OCI-LY1 (cell line): Measurements from ENCODE around the gene CAPN15.

Experiments
- H2AFZ ChIP-seq: fragments of 200-600 bp; sonication (generic), shearing (Covaris generic); 2 replicates; pipeline ENCODE4 v1.6.0; 2014; ENCODE audit warnings: antibody characterized with exemption, mild to moderate bottlenecking, low read length
- H3F3A ChIP-seq: fragments of 200-600 bp; sonication (generic), shearing (Covaris generic); 2 replicates; pipeline ENCODE4 v1.6.0; 2014; ENCODE audit warnings: mild to moderate bottlenecking, antibody characterized with exemption, low read length, moderate library complexity; ENCODE audit not compliant: insufficient read depth
- H3K27ac ChIP-seq: fragments of 200-600 bp; sonication (generic); 2 replicates; pipeline ENCODE4 v1.5.1; 2014; ENCODE audit warnings: low read length, mixed run types, mild to moderate bottlenecking, low read depth; ENCODE audit not compliant: poor library complexity, severe bottlenecking
- H3K27me3 ChIP-seq: fragments of 200-600 bp; sonication (generic); 2 replicates; pipeline ENCODE4 v1.6.0; 2014; ENCODE audit warnings: antibody characterized with exemption, mild to moderate bottlenecking, low read length, moderate library complexity; ENCODE audit not compliant: insufficient read depth
- H3K36me3 ChIP-seq: fragments of 200-600 bp; sonication (generic); 2 replicates; pipeline ENCODE4 v1.6.1; 2014; ENCODE audit warnings: mild to moderate bottlenecking, antibody characterized with exemption, low read length, moderate library complexity, mixed read lengths; ENCODE audit not compliant: insufficient read depth
- H3K4me1 ChIP-seq: fragments of 200-600 bp; sonication (generic); 2 replicates; pipeline ENCODE4 v1.5.1; 2014; ENCODE audit warnings: mild to moderate bottlenecking, low read length, moderate library complexity; ENCODE audit not compliant: insufficient read depth, severe bottlenecking
- H3K4me2 ChIP-seq: fragments of 200-600 bp; sonication (generic), shearing (Covaris generic); 2 replicates; pipeline ENCODE4 v1.6.1; 2014; ENCODE audit warnings: low read length
- H3K4me3 ChIP-seq: fragments of 200-600 bp; sonication (generic); 2 replicates; pipeline ENCODE4 v1.5.1; 2014; ENCODE audit warnings: low read length, low read depth, mild to moderate bottlenecking, mixed read lengths; ENCODE audit not compliant: poor library complexity, severe bottlenecking
- H3K79me2 ChIP-seq: fragments of 200-600 bp; shearing (Covaris generic); 2 replicates; pipeline ENCODE4 v1.6.1; 2016; ENCODE audit warnings: mixed run types, low read length, mixed read lengths; ENCODE audit not compliant: insufficient read depth
- H3K9ac ChIP-seq: fragments of 200-600 bp; sonication (generic), shearing (Covaris generic); 2 replicates; pipeline ENCODE4 v1.6.1; 2014; ENCODE audit warnings: mild to moderate bottlenecking, low read length, mixed read lengths
- H3K9me2 ChIP-seq: fragments of 200-600 bp; sonication (generic), shearing (Covaris generic); 2 replicates; pipeline ENCODE4 v1.6.1; 2014; ENCODE audit warnings: low read depth, mild to moderate bottlenecking, low read length, mixed read lengths
- H3K9me3 ChIP-seq: fragments of 200-600 bp; shearing (Covaris generic); 2 replicates; pipeline ENCODE4 v1.6.1; 2014; ENCODE audit warnings: low read length, mixed read lengths
- H4K20me1 ChIP-seq: fragments of 200-600 bp; sonication (generic), shearing (Covaris generic); 2 replicates; pipeline ENCODE4 v1.6.0; 2016; ENCODE audit warnings: mild to moderate bottlenecking, low read length; ENCODE audit not compliant: insufficient read depth
- CTCF ChIP-seq: fragments of 200-600 bp; sonication (generic), shearing (Covaris generic); IDR thresholded peaks from 2 replicates; pipeline ENCODE4 v1.5.1; 2017; ENCODE audit warnings: mild to moderate bottlenecking, antibody characterized with exemption, low read length, moderate library complexity, mixed read lengths

The CAPN15 gene

GRCh38 chr16:603933-604332, 76.4 kb downstream of the CAPN15 start:
- H3K4me3 ChIP-seq, result no peak overlapping the region
- H3K9ac ChIP-seq, result no peak overlapping the region
- H3K79me2 ChIP-seq, result no peaks in the 10 kb centered on the region
- H3K4me1 ChIP-seq, result no peaks in the 10 kb centered on the region
- no peaks in the 10 kb centered on the region for H3F3A ChIP-seq
- H3K27ac ChIP-seq, result no peak overlapping the region
- TF ChIP-seq CTCF, result no peak
- no peaks in the 10 kb centered on the region for H4K20me1 ChIP-seq
- peaks cover 4% of the 10 kb centered on the region; the same call in 1 of the 2 replicates for H3K9me3 ChIP-seq
- H3K9me2 ChIP-seq, result no peaks in the 10 kb centered on the region
- H3K27me3 ChIP-seq, result no peaks in the 10 kb centered on the region; the same call in 1 of the 2 replicates
- no peak overlapping the region for H3K4me2 ChIP-seq
- peaks cover 8% of the 10 kb centered on the region for H3K36me3 ChIP-seq
- no peak overlapping the region for H2AFZ ChIP-seq
